AG09309 (cell line): ENCODE measurements around the gene ACTA2.

Experiments
- DNase-seq: peaks from one replicate; pipeline ENCODE4 v3.0.0-alpha.2; 2010; ENCODE audit warnings: low read depth
- H3K4me3 ChIP-seq: 2 replicates; pipeline ENCODE4 v1.5.1; 2011; ENCODE audit warnings: mild to moderate bottlenecking, low read depth, low read length, moderate library complexity; ENCODE audit not compliant: control insufficient read depth
- CTCF ChIP-seq: IDR thresholded peaks from 2 replicates; pipeline ENCODE4 v1.5.1; 2011; ENCODE audit warnings: mild to moderate bottlenecking, low read depth, low read length, inconsistent platforms; ENCODE audit not compliant: insufficient read depth, control insufficient read depth; ENCODE audit errors: missing control alignments

ACTA2 gene

GRCh38 chr10:88886557-88886956, 66.0 kb downstream of the ACTA2 start:
- no peak for TF ChIP-seq CTCF
- no peak overlapping the region for H3K4me3 ChIP-seq
- DNase-seq = no peak
